Kidney glomerular epithelial cell (primary cell): ENCODE data around the gene ATXN7L2.
A peak's percentile ranks its signal among the peaks of the same experiment; 100 is the strongest.

Experiments used
- DNase-seq: peaks from one replicate; lab custom pipeline; 2025; lab: John Stamatoyannopoulos, UW

Gene ATXN7L2

GRCh38 chr1:109527846-109528695, 44.4 kb downstream of the ATXN7L2 start:
- no peak for DNase-seq

- DNase-seq: no peak
These were observed 45.0 kb downstream of the ATXN7L2 start for GRCh38 chr1:109528712-109529111.

GRCh38 chr1:109529881-109530456, 46.3 kb downstream of the ATXN7L2 start:
- DNase-seq: no peak

- DNase-seq: no peak
These were observed 46.9 kb downstream of the ATXN7L2 start for GRCh38 chr1:109530457-109531087.

- DNase-seq: no peak
These were observed 47.7 kb downstream of the ATXN7L2 start for GRCh38 chr1:109531380-109531779.

GRCh38 chr1:109531826-109532364, 48.2 kb downstream of the ATXN7L2 start:
- no peak for DNase-seq

GRCh38 chr1:109532365-109533136, 48.8 kb downstream of the ATXN7L2 start:
- DNase-seq: peak; percentile 59

- no peak for DNase-seq
These were observed 50.7 kb downstream of the ATXN7L2 start for GRCh38 chr1:109534307-109534858.

- DNase-seq: no peak
These were observed 51.8 kb downstream of the ATXN7L2 start for GRCh38 chr1:109535481-109535880.

- no peak for DNase-seq
These were observed 52.3 kb downstream of the ATXN7L2 start for GRCh38 chr1:109535971-109536491.

- DNase-seq: no peak
These were observed 53.9 kb downstream of the ATXN7L2 start for GRCh38 chr1:109537450-109538178.

- no peak for DNase-seq
These were observed 55.3 kb downstream of the ATXN7L2 start for GRCh38 chr1:109538827-109539555.

GRCh38 chr1:109539676-109540075, 56.0 kb downstream of the ATXN7L2 start, which contains the start of gene GPR61:
GPR61 (plus strand) TSS chr1:109539872; CDS start chr1:109543023, 3,151 bp downstream.
- DNase-seq: no peak

GRCh38 chr1:109541102-109541501, 57.4 kb downstream of the ATXN7L2 start:
- no peak for DNase-seq
